OCI-LY1 (cell line): ENCODE results near the gene DPP3.
"Not testable (repeated sequence)": the region's sequence is repeated elsewhere in the genome, so short reads cannot be mapped to it uniquely, and the experiment has no call there.

Experiments used
- H2AFZ ChIP-seq: fragments of 200-600 bp; sonication (generic), shearing (Covaris generic); 2 replicates; pipeline ENCODE4 v1.6.0; 2014; ENCODE audit warnings: antibody characterized with exemption, mild to moderate bottlenecking, low read length
- H3F3A ChIP-seq: fragments of 200-600 bp; sonication (generic), shearing (Covaris generic); 2 replicates; pipeline ENCODE4 v1.6.0; 2014; ENCODE audit warnings: mild to moderate bottlenecking, antibody characterized with exemption, low read length, moderate library complexity; ENCODE audit not compliant: insufficient read depth
- H3K27ac ChIP-seq: fragments of 200-600 bp; sonication (generic); 2 replicates; pipeline ENCODE4 v1.5.1; 2014; ENCODE audit warnings: low read length, mixed run types, mild to moderate bottlenecking, low read depth; ENCODE audit not compliant: poor library complexity, severe bottlenecking
- H3K27me3 ChIP-seq: fragments of 200-600 bp; sonication (generic); 2 replicates; pipeline ENCODE4 v1.6.0; 2014; ENCODE audit warnings: antibody characterized with exemption, mild to moderate bottlenecking, low read length, moderate library complexity; ENCODE audit not compliant: insufficient read depth
- H3K36me3 ChIP-seq: fragments of 200-600 bp; sonication (generic); 2 replicates; pipeline ENCODE4 v1.6.1; 2014; ENCODE audit warnings: mild to moderate bottlenecking, antibody characterized with exemption, low read length, moderate library complexity, mixed read lengths; ENCODE audit not compliant: insufficient read depth
- H3K4me1 ChIP-seq: fragments of 200-600 bp; sonication (generic); 2 replicates; pipeline ENCODE4 v1.5.1; 2014; ENCODE audit warnings: mild to moderate bottlenecking, low read length, moderate library complexity; ENCODE audit not compliant: insufficient read depth, severe bottlenecking
- H3K4me2 ChIP-seq: fragments of 200-600 bp; sonication (generic), shearing (Covaris generic); 2 replicates; pipeline ENCODE4 v1.6.1; 2014; ENCODE audit warnings: low read length
- H3K4me3 ChIP-seq: fragments of 200-600 bp; sonication (generic); 2 replicates; pipeline ENCODE4 v1.5.1; 2014; ENCODE audit warnings: low read length, low read depth, mild to moderate bottlenecking, mixed read lengths; ENCODE audit not compliant: poor library complexity, severe bottlenecking
- H3K79me2 ChIP-seq: fragments of 200-600 bp; shearing (Covaris generic); 2 replicates; pipeline ENCODE4 v1.6.1; 2016; ENCODE audit warnings: mixed run types, low read length, mixed read lengths; ENCODE audit not compliant: insufficient read depth
- H3K9ac ChIP-seq: fragments of 200-600 bp; sonication (generic), shearing (Covaris generic); 2 replicates; pipeline ENCODE4 v1.6.1; 2014; ENCODE audit warnings: mild to moderate bottlenecking, low read length, mixed read lengths
- H3K9me2 ChIP-seq: fragments of 200-600 bp; sonication (generic), shearing (Covaris generic); 2 replicates; pipeline ENCODE4 v1.6.1; 2014; ENCODE audit warnings: low read depth, mild to moderate bottlenecking, low read length, mixed read lengths
- H3K9me3 ChIP-seq: fragments of 200-600 bp; shearing (Covaris generic); 2 replicates; pipeline ENCODE4 v1.6.1; 2014; ENCODE audit warnings: low read length, mixed read lengths
- H4K20me1 ChIP-seq: fragments of 200-600 bp; sonication (generic), shearing (Covaris generic); 2 replicates; pipeline ENCODE4 v1.6.0; 2016; ENCODE audit warnings: mild to moderate bottlenecking, low read length; ENCODE audit not compliant: insufficient read depth
- CTCF ChIP-seq: fragments of 200-600 bp; sonication (generic), shearing (Covaris generic); IDR thresholded peaks from 2 replicates; pipeline ENCODE4 v1.5.1; 2017; ENCODE audit warnings: mild to moderate bottlenecking, antibody characterized with exemption, low read length, moderate library complexity, mixed read lengths
- EZH2 ChIP-seq: fragments of 200-600 bp; sonication (generic), shearing (Covaris generic); IDR thresholded peaks from 2 replicates; pipeline ENCODE4 v1.8.0; 2017; ENCODE audit warnings: borderline replicate concordance, mixed run types, mild to moderate bottlenecking, antibody characterized with exemption, low read length, moderate library complexity, mixed read lengths

The DPP3 gene

GRCh38 chr11:66437979-66438503, 42.2 kb upstream of the DPP3 start:
- peaks cover 7% of the 10 kb centered on the region for H3K4me1 ChIP-seq
- no peaks in the 10 kb centered on the region for H3K79me2 ChIP-seq
- H3K27me3 ChIP-seq = no peaks in the 10 kb centered on the region
- H4K20me1 ChIP-seq = no peaks in the 10 kb centered on the region
- peak overlapping the region; percentile 86 for H3K9ac ChIP-seq
- H3K27ac ChIP-seq = peak overlapping the region; percentile 65
- no peaks in the 10 kb centered on the region for H3K9me2 ChIP-seq
- TF ChIP-seq EZH2 = no peak
- TF ChIP-seq CTCF = no peak
- no peaks in the 10 kb centered on the region for H3K9me3 ChIP-seq
- peaks cover 25% of the 10 kb centered on the region for H3K36me3 ChIP-seq
- peak overlapping the region; percentile 94 for H3K4me2 ChIP-seq
- no peaks in the 10 kb centered on the region for H3F3A ChIP-seq
- peak overlapping the region; percentile 86 for H3K4me3 ChIP-seq
- H2AFZ ChIP-seq = peak overlapping the region; percentile 29; the same call in 1 of the 2 replicates

- peak within 1 kb of the TSS; percentile 86 for H3K9ac ChIP-seq
- no peaks in the 10 kb centered on the region for H3F3A ChIP-seq
- peak within 1 kb of the TSS; percentile 65 for H3K27ac ChIP-seq
- H3K4me2 ChIP-seq = peak within 1 kb of the TSS; percentile 94
- H3K4me1 ChIP-seq = peaks cover 7% of the 10 kb centered on the region
- peak within 1 kb of the TSS; percentile 86 for H3K4me3 ChIP-seq
- H4K20me1 ChIP-seq = no peaks in the 10 kb centered on the region
- H3K27me3 ChIP-seq = no peaks in the 10 kb centered on the region
- no peak for TF ChIP-seq EZH2
- TF ChIP-seq CTCF = peak; percentile 87
- no peaks in the 10 kb centered on the region for H3K9me2 ChIP-seq
- peaks cover 25% of the 10 kb centered on the region for H3K36me3 ChIP-seq
- no peaks in the 10 kb centered on the region for H3K9me3 ChIP-seq
- peak within 1 kb of the TSS; percentile 29; the same call in 1 of the 2 replicates for H2AFZ ChIP-seq
- H3K79me2 ChIP-seq = no peaks in the 10 kb centered on the region
These were observed 41.4 kb upstream of the DPP3 start, which contains the start of gene MRPL11 for GRCh38 chr11:66438504-66439466. MRPL11 (minus strand) TSS chr11:66438848; CDS start chr11:66438754, 94 bp downstream.

- not testable (repeated sequence) for H3K27me3 ChIP-seq, H3K4me3 ChIP-seq, H3K27ac ChIP-seq, H3K79me2 ChIP-seq, H3K4me1 ChIP-seq, H3K9me2 ChIP-seq, H2AFZ ChIP-seq, H3K4me2 ChIP-seq, H3F3A ChIP-seq, H3K9me3 ChIP-seq, H4K20me1 ChIP-seq, H3K9ac ChIP-seq
- peaks cover 18% of the 10 kb centered on the region for H3K36me3 ChIP-seq
These were observed 39.9 kb upstream of the DPP3 start for GRCh38 chr11:66440101-66440939.

GRCh38 chr11:66440940-66441282, 39.3 kb upstream of the DPP3 start:
- not testable (repeated sequence) for H3K4me2 ChIP-seq, H4K20me1 ChIP-seq, H3K4me3 ChIP-seq, H3K9me2 ChIP-seq, H3K27ac ChIP-seq, H3K79me2 ChIP-seq, H3K9me3 ChIP-seq, H3K27me3 ChIP-seq, H3K4me1 ChIP-seq, H3F3A ChIP-seq, H2AFZ ChIP-seq, H3K9ac ChIP-seq
- H3K36me3 ChIP-seq = peaks cover 12% of the 10 kb centered on the region; the same call in 1 of the 2 replicates
